NCI-H460 (cell line): ENCODE data around the gene KRTAP8-1. TPM values are rescaled to one million over a fixed set of nuclear protein-coding genes. Genes with fewer than 3 reads are reported as not detected.

Experiments used
- DNase-seq: peaks from one replicate; pipeline ENCODE4 v3.0.0-alpha.2; 2016; ENCODE audit warnings: low read depth; ENCODE audit errors: extremely low read depth
- polyA plus RNA-seq: library from polyadenylated mRNA; depleted of rRNA; stranded (reverse); fragments of >200 nt; gene quantifications from 2 replicates; pipeline ENCODE4 v1.2.3, GENCODE V29; 2014; cell fraction: nucleus; rRNA removed
- small RNA-seq, 2 experiments: library from RNA; depleted of rRNA; stranded (forward); fragments of <200 nt; gene quantifications; one replicate each; pipeline ENCODE3, GENCODE V24; 2014
- total RNA-seq: library from RNA; depleted of rRNA; stranded (reverse); fragments of >200 nt; shearing (Covaris generic); gene quantifications from 2 replicates; pipeline ENCODE4 v1.2.3, GENCODE V29; 2014; rRNA removed

KRTAP8-1 gene
- not detected in 2 replicates for total RNA-seq
- polyA plus RNA-seq: not detected in 2 replicates

GRCh38 chr21:30813174-30813573 lies at the start of gene KRTAP8-1:
KRTAP8-1 (minus strand) TSS chr21:30813274; CDS start chr21:30813220, 54 bp downstream.
- DNase-seq: no peak

DNA sequence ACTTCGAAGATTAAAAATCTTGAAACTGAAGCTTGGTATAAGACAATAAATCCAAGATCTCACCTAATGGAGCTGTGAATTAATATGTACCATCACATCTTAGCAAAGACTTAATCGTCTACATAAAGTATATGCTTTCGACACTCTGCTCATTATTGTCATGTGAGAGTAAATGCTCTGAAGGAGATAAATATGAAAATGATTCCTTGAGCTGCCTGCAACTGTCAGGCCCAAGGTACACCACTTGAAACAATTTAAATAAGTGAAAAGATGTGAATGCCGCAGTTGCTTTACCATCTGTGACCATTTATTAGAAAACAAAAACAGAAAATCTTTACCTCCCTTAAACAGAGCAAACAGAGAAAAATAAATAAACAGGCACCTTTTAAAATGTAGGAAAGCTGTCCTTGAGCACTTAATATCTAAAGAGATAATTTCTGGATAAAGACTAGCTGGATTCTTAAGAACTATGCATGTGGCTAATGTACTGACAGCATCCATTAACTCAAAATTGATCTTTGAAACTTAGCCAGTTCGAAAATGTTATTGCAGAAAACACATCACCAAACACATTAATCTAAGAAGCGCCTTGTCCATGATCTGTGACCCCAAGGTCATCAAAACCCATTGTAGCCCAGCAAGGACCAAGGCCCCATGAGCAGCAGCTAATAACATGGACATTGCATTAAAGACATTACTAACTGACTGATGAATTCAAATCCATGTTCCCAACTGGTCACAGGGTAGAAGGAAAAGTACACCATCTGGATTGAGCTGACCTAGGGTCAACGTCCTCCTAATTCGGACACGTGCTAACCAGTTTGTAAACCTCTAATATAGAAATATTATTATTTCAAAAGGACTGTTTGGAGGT lies 34.8 kb upstream of the KRTAP8-1 start:
- DNase-seq: no peak

DNA sequence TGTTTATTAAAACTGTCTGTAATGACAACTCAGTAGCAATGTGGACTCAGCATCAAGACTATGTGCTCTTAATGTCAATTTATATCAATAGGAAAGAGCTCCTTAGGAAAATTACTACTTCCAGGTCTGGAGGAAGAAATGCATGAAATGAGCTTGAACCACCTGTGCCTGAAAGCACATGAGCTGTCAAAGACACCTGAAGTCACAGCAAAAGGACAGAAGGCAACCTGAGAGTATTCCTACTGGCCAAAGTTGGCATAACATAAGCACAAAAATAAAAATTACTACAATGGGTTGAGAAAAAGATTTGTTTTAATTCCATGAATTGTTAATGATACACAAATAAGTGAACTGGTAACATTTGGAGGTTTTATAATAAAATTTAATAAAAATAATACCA lies 29.9 kb upstream of the KRTAP8-1 start:
- no peak for DNase-seq

DNA sequence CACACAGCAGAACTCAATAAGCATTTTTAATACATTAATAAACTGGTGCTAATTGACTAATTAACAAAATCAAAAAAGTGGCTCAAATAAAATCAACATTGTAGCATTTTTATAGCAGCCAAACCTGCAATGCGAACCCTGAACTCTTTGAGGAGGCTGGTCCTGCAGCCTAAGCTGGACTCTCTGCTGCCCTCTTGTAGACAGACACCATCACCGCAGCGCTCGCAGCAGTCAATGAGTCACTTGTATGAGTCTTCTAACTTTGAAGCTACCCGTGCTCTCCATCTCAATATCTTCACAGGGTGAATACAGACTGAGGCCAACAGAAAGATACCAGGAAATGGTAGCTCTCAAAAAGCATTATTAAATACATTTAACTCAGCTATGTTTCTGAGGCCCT lies 26.2 kb upstream of the KRTAP8-1 start:
- DNase-seq: peak; percentile 3

GRCh38 chr21:30838536-30838935 lies 25.5 kb upstream of the KRTAP8-1 start:
- DNase-seq: no peak

DNA sequence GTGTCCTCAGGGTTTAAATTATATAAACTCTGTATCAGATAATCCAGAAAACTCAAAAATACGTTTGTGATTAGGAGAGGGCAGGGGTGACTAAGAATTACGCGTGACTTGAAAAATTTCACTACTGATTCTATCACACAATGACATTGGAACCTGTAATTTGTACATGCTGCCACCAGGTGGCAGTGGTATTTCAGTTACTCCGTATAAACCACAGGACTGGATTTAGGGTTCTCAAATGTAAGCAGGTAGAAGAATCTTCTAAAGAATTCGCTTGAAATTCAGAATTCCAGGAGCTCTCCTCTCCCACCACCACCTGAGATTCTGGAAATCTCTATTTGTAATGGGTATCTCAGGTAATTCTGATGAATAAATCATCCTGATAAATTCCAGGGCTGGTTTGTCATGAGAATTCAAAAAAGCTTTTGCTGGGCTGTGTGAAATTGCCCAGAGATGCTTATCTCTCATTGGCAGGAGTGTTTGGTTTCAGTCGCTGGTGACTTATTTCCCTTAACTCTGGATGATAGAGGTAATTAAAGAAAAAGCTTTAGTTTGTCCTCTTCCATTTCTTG lies 18.2 kb upstream of the KRTAP8-1 start:
- no peak for DNase-seq

DNA sequence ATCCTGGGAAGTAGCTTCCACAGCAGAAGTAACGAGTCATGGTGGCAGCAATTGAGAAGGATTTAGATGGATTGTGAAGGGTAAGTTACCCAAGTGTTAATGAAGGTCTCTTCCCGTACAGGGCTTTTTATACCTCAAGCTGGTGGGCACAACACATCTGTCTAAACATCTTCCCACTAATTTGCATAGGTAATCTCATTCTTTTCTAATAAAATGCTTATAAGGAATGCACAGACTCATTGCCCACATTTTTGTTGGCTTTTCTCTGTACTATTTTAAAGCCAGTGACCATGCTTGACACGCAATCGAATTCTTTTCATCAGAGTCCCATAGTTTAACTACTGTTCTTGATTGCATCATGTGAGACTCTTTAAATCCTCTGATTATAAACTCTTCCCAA lies 16.6 kb upstream of the KRTAP8-1 start, which contains the start of gene KRTAP7-1:
KRTAP7-1 (minus strand) TSS at position 101 of the 400 bp plus-strand sequence; CDS start at position 40, 61 bp downstream.
- no peak for DNase-seq

GRCh38 chr21:30818837-30819610 lies 6.0 kb upstream of the KRTAP8-1 start:
- DNase-seq: no peak

GRCh38 chr21:30800605-30801004 lies 12.5 kb downstream of the KRTAP8-1 start:
- no peak for DNase-seq

DNA sequence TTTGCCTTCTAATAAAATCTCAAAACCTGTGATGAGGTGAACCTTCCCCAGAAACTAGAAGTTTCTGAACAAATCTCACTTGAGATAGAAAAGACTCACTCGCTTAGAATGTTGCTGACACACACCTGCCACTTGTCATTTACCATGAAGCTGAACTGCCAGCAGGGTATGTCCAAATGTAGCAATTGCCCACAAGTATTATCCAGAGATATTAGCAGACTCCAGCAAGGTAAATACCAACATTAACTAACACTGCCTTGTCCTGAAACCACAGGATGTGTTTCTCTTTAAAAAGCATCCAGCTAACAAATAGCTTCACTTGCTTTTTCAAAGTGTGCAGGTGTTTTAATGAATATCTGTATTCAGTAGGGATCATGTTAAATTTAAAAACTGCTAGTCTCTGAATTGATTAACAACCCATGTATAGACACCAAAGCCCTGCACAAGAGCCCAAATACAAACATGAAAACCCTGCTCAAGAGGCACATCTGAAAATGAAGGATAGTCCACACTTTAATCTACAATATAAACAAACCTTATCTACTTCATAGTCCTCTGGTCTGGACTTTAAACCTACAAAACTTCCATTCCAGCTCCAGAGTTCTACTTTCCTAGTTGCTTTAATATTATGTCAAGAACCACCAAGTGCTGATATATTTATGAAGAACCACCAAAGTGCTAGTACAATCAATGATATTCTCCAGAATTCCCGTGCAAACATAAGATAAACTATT lies 19.3 kb downstream of the KRTAP8-1 start:
- DNase-seq: no peak

- DNase-seq: no peak
Observed at GRCh38 chr21:30779249-30779648, 33.8 kb downstream of the KRTAP8-1 start.

GRCh38 chr21:30769724-30770431 lies 43.2 kb downstream of the KRTAP8-1 start:
- no peak for DNase-seq

Small RNA genes within 50 kb of the gene (small RNA-seq; reads per million reads assigned to genes)
- gene AP000244.1: 0 reads per million in 2 experiments
- gene KRTAP8-2P: 0 reads per million in 2 experiments
- 0 reads per million in 2 experiments for gene KRTAP8-3P

Other genes starting within 250 kb of the KRTAP8-1 start
- gene KRTAP22-2, start 222.9 kb downstream of the KRTAP8-1 start, total RNA-seq: not detected in 2 replicates
- not detected in 2 replicates for gene KRTAP6-3, start 220.8 kb downstream of the KRTAP8-1 start, total RNA-seq
- gene KRTAP6-2, start 214.4 kb downstream of the KRTAP8-1 start, total RNA-seq: not detected in 2 replicates
- gene KRTAP22-1, start 212.2 kb downstream of the KRTAP8-1 start, total RNA-seq: not detected in 2 replicates
- gene KRTAP6-1, start 199.3 kb downstream of the KRTAP8-1 start, total RNA-seq: not detected in 2 replicates
- not detected in 2 replicates for gene KRTAP20-1, start 196.8 kb downstream of the KRTAP8-1 start, total RNA-seq
- gene KRTAP20-4, start 192.6 kb downstream of the KRTAP8-1 start, total RNA-seq: not detected in 2 replicates
- gene KRTAP20-2, start 178.1 kb downstream of the KRTAP8-1 start, total RNA-seq: not detected in 2 replicates
- gene KRTAP20-3, start 170.4 kb downstream of the KRTAP8-1 start, total RNA-seq: not detected in 2 replicates
- gene KRTAP21-3, start 94.5 kb downstream of the KRTAP8-1 start, total RNA-seq: not detected in 2 replicates
- not detected in 2 replicates for gene KRTAP21-2, start 66.0 kb downstream of the KRTAP8-1 start, total RNA-seq
- not detected in 2 replicates for gene KRTAP21-1, start 57.8 kb downstream of the KRTAP8-1 start, total RNA-seq
- gene KRTAP7-1, start 16.5 kb upstream of the KRTAP8-1 start, total RNA-seq: not detected in 2 replicates
- gene KRTAP11-1, start 68.3 kb upstream of the KRTAP8-1 start, total RNA-seq: not detected in 2 replicates
- gene KRTAP19-8, start 225.2 kb upstream of the KRTAP8-1 start, total RNA-seq: not detected in 2 replicates